IPS-15b (cell line): ENCODE measurements around the gene BAG3.

Source experiments
- H3K27me3 ChIP-seq: one replicate; pipeline ENCODE4 v1.6.1; 2013; ENCODE audit warnings: low read length; ENCODE audit not compliant: control insufficient read depth, insufficient read depth
- H3K36me3 ChIP-seq: one replicate; pipeline ENCODE4 v1.6.1; 2013; ENCODE audit warnings: low read length; ENCODE audit not compliant: control insufficient read depth, insufficient read depth
- H3K4me1 ChIP-seq: one replicate; pipeline ENCODE4 v1.6.1; 2013; ENCODE audit warnings: mild to moderate bottlenecking, low read length; ENCODE audit not compliant: control insufficient read depth, insufficient read depth
- H3K4me3 ChIP-seq: one replicate; pipeline ENCODE4 v1.5.1; 2013; ENCODE audit warnings: low read depth, low read length
- H3K9ac ChIP-seq: one replicate; pipeline ENCODE4 v1.6.1; 2013; ENCODE audit warnings: low read depth, mild to moderate bottlenecking, low read length
- H3K9me3 ChIP-seq: one replicate; pipeline ENCODE4 v1.6.1; 2013; ENCODE audit warnings: mild to moderate bottlenecking, low read length; ENCODE audit not compliant: control insufficient read depth, insufficient read depth

BAG3 gene

DNA sequence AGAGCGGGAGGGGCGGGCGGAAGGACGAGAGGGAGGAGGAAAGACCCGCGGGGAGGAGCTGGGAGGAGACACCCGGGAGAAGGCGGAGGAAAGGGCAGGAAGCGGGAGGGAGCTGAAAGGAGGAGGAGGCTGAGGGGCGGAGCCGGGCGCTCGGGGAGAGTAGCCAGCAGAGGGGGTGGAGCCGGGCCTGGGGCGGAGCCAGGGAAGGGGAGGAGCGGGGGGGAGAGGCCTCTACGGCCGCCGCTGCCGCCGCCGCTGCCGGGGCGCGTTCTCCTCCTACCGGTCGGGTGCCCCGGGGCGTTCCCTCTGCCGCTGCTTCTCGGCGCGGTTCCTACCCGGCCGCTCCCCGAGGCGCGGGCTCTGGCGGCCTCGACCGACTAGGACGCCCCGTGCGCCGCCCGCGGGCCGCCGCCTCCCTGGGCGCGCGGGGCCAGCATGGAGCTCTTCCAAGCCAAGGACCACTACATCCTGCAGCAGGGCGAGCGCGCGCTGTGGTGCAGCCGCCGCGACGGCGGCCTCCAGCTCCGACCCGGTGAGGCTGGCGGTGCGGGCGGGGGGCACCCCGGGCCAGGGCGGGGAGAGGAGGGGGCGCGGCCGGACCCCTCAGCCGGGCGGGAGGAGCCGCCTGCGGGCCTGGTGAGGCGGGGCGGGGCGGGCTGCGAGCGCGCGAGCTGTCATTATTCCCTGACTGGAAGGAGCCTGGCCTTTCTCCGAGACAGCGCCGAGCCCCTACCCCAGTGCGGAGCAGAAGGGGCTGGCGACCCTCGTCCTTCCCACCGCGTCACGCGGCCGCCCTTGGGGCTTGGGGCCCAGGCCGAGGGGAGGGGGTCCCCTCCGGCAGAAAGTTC is 74.9 kb downstream of the BAG3 start, which contains the start of gene INPP5F:
Gene INPP5F, plus strand, starts transcription at position 223 of the 848 bp plus-strand sequence. Its CDS starts 213 bp downstream, at position 436.
- Histone ChIP-seq H3K9ac (peak within 1 kb of the TSS; percentile 51), H3K4me1 (peaks cover 5% of the 10 kb centered on the region), H3K4me3 (peak within 1 kb of the TSS; percentile 44)

DNA sequence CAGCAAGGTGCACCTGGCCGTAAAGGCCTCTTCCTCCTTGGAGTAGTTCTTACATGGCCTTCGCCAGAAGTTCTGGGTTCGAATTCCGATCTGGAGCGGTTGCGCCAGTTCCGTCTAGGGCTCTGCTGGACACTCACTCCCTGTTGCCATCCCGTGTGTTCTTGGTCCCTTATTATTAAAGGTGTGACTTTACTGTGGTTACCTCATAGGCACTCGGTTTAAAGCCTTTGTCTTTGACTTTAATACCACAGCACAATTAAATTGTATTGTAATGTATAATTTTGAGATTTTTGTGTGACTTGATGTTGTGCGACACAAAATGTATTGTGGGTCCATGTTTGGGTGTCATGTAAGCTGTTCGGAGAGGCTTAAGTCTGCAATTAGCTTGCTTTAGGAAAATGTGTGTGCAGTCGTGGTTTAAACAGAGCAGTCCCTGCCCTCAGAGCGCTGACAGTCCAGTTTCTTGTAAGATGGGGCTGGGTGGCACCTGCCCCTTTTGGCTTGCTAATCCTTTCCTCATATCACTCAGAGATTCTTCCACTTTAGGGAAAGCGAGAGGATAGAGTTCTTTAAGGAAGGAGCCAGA is 75.6 kb downstream of the BAG3 start:
- Histone ChIP-seq H3K4me3 (peak overlapping the region; percentile 44), H3K36me3 (no peaks in the 10 kb centered on the region), H3K9me3 (no peaks in the 10 kb centered on the region), H3K27me3 (no peaks in the 10 kb centered on the region), H3K9ac (no peak overlapping the region), H3K4me1 (peaks cover 5% of the 10 kb centered on the region)

More for the DNA sequence above, 74.9 kb downstream of the BAG3 start, which contains the start of gene INPP5F:
- Histone ChIP-seq H3K27me3 (no peaks in the 10 kb centered on the region), H3K36me3 (no peaks in the 10 kb centered on the region), H3K9me3 (no peaks in the 10 kb centered on the region)
